K562 (cell line): ENCODE data around the gene CCDC148. TPM values are rescaled to one million over a fixed set of nuclear protein-coding genes. Genes with fewer than 3 reads are reported as not detected.

Source experiments
- ATAC-seq: fragments of 200-7000 bp; cut with Tn5 transposase; 3 replicates; pipeline ENCODE4 v1.9.1; 2020; ENCODE audit warnings: moderate library complexity
- BruUV-seq: library from RNA; stranded (reverse); fragments of 400-500 nt; replicated peaks from 2 replicates; lab custom pipeline; 2021; lab: Mats Ljungman, UMichigan
- CTCF ChIA-PET: fragments of 300-600 bp; formaldehyde crosslinking; extraction: SDS; loops from one replicate; lab custom pipeline; 2021; ENCODE audit warnings: low intra/inter-chr PET ratio; lab: Yijun Ruan, JAX
- POLR2A ChIA-PET: fragments of 300-600, 350-650 bp; sonication (Branson Sonifier 250); formaldehyde crosslinking; extraction: SDS; loops from one replicate; lab custom pipeline; 2021; ENCODE audit warnings: antibody characterized with exemption, inconsistent platforms; lab: Yijun Ruan, JAX
- DNase-seq, 4 experiments: peaks; one replicate each; pipeline versions ENCODE4 v3.0.0 to v3.0.0-alpha.2; 2011 to 2018; ENCODE audit warnings: low spot score in 3 of 4, mixed read lengths in 3 of 4; ENCODE audit errors: extremely low read depth in 1 of 4
- FAIRE-seq: peaks from 2 replicates; lab custom pipeline; 2011; peaks lifted over from hg19 to GRCh38; lab: Jason Lieb, UNC
- H2AFZ ChIP-seq: 2 replicates; pipeline ENCODE4 v1.6.0; 2011; ENCODE audit warnings: low read depth, low read length, control low read depth, inconsistent platforms
- H3K27ac ChIP-seq: fragments of 200-600 bp; 3 replicates; pipeline ENCODE4 v1.8.0; 2011; ENCODE audit warnings: low read depth, mild to moderate bottlenecking, control low read depth, inconsistent platforms, low read length, moderate library complexity, mixed read lengths; ENCODE audit errors: extremely low read depth
- H3K27me3 ChIP-seq, 2 experiments: fragments of 300-600 bp in 1 of 2; 2 replicates in 1 of 2; 3 replicates in 1 of 2; pipeline versions ENCODE4 v1.6.0 to v1.8.0; 2011; ENCODE audit warnings: inconsistent platforms in 2 of 2, low read length in 2 of 2, mild to moderate bottlenecking in 1 of 2, mixed read lengths in 1 of 2, moderate library complexity in 1 of 2; ENCODE audit not compliant: control insufficient read depth in 2 of 2, insufficient read depth in 2 of 2
- H3K36me3 ChIP-seq: fragments of 300-600 bp; 3 replicates; pipeline ENCODE4 v1.8.0; 2011; ENCODE audit warnings: mild to moderate bottlenecking, low read length, inconsistent platforms; ENCODE audit not compliant: control insufficient read depth, insufficient read depth
- H3K4me1 ChIP-seq, 2 experiments: fragments of 200-600 bp in 1 of 2; replicated peaks in 1 of 2; 2 replicates in 1 of 2; 3 replicates in 1 of 2; pipeline versions ENCODE4 v1.5.1 to v1.8.0; 2011; ENCODE audit warnings: inconsistent platforms in 2 of 2, low read length in 2 of 2, mild to moderate bottlenecking in 1 of 2, mixed read lengths in 1 of 2, moderate library complexity in 1 of 2; ENCODE audit not compliant: control insufficient read depth in 2 of 2, insufficient read depth in 2 of 2
- H3K4me2 ChIP-seq: 2 replicates; pipeline ENCODE4 v1.6.1; 2011; ENCODE audit warnings: low read length, control low read depth, inconsistent platforms, mixed read lengths; ENCODE audit not compliant: insufficient read depth
- H3K4me3 ChIP-seq: fragments of 200-600 bp; sonication (generic), shearing (Covaris generic); 2 replicates; pipeline ENCODE4 v1.5.1; 2016; ENCODE audit warnings: control low read depth, inconsistent platforms
- H3K79me2 ChIP-seq: fragments of 200-600 bp; 3 replicates; pipeline ENCODE4 v1.8.0; 2011; ENCODE audit warnings: low read length, inconsistent platforms; ENCODE audit not compliant: control insufficient read depth, insufficient read depth
- H3K9ac ChIP-seq, 2 experiments: 2 replicates each; pipeline versions ENCODE4 v1.6.0 to v1.6.1; 2011; ENCODE audit warnings: low read depth in 2 of 2, low read length in 2 of 2, control low read depth in 1 of 2, inconsistent platforms in 1 of 2, mild to moderate bottlenecking in 1 of 2, mixed read lengths in 1 of 2; ENCODE audit not compliant: insufficient read depth in 1 of 2
- H3K9me1 ChIP-seq: one replicate; pipeline ENCODE4 v1.6.0; 2011; ENCODE audit warnings: inconsistent platforms, mild to moderate bottlenecking, low read length, moderate library complexity; ENCODE audit not compliant: control insufficient read depth, insufficient read depth
- H3K9me3 ChIP-seq: replicated peaks from 2 replicates; pipeline ENCODE4 v1.5.1; 2011; ENCODE audit warnings: low read depth, low read length, inconsistent platforms; ENCODE audit not compliant: control insufficient read depth, insufficient read depth
- H4K20me1 ChIP-seq: replicated peaks from 2 replicates; pipeline ENCODE4 v1.6.1; 2011; ENCODE audit warnings: low read length, inconsistent platforms, mixed read lengths; ENCODE audit not compliant: control insufficient read depth, insufficient read depth
- ATF3 ChIP-seq, 2 experiments: fragments of 450-650 bp in 1 of 2; sonication (generic) in 1 of 2; formaldehyde crosslinking in 1 of 2; IDR thresholded peaks in 1 of 2; conservative IDR thresholded peaks in 1 of 2; 2 replicates each; pipeline versions ENCODE4 v1.6.1 to v1.8.1; 2016 to 2023; ENCODE audit warnings: mild to moderate bottlenecking in 2 of 2, moderate library complexity in 2 of 2, inconsistent platforms in 1 of 2, missing genetic modification reagents in 1 of 2
- BRCA1 ChIP-seq, 2 experiments: fragments of 450-650 bp in 1 of 2; sonication (generic) in 1 of 2; formaldehyde crosslinking in 1 of 2; IDR thresholded peaks; 2 replicates each; pipeline versions ENCODE4 v1.5.0 to v1.6.1; 2017 to 2020; ENCODE audit warnings: mild to moderate bottlenecking in 1 of 2, missing genetic modification reagents in 1 of 2
- C11orf30 ChIP-seq: fragments of 450-650 bp; IDR thresholded peaks from 2 replicates; pipeline ENCODE4 v1.6.1; 2016; ENCODE audit warnings: low read depth, mild to moderate bottlenecking
- CREM ChIP-seq: IDR thresholded peaks from 2 replicates; pipeline ENCODE4 v1.6.1; 2014; ENCODE audit warnings: antibody characterized with exemption, low read depth
- CXXC5 ChIP-seq: fragments of 250-450 bp; sonication (Bioruptor Pico); IDR thresholded peaks from 2 replicates; pipeline ENCODE4 v1.8.0; 2022; ENCODE audit warnings: inconsistent platforms, mild to moderate bottlenecking, moderate library complexity
- EGR1 ChIP-seq: fragments of 450-650 bp; conservative IDR thresholded peaks from 2 replicates; pipeline ENCODE4 v1.6.1; 2017; ENCODE audit warnings: mild to moderate bottlenecking
- GABPB1 ChIP-seq: sonication (generic); formaldehyde crosslinking; IDR thresholded peaks from 2 replicates; pipeline ENCODE4 v1.8.0; 2022; ENCODE audit warnings: mild to moderate bottlenecking, missing genetic modification reagents
- HEY1 ChIP-seq: fragments of 250-450 bp; sonication (Bioruptor Pico); IDR thresholded peaks from 2 replicates; pipeline ENCODE4 v1.5.0; 2020; ENCODE audit warnings: mild to moderate bottlenecking, moderate library complexity, borderline replicate concordance
- MAFG ChIP-seq: fragments of 450-650 bp; conservative IDR thresholded peaks from 2 replicates; pipeline ENCODE4 v1.6.1; 2016; ENCODE audit warnings: missing genetic modification characterization, missing compliant biosample characterization
- NCOA6 ChIP-seq: fragments of 450-650 bp; IDR thresholded peaks from 2 replicates; pipeline ENCODE4 v1.6.1; 2017; ENCODE audit warnings: mild to moderate bottlenecking
- NR3C1 ChIP-seq: sonication (generic); formaldehyde crosslinking; IDR thresholded peaks from 2 replicates; pipeline ENCODE4 v1.8.1; 2022; ENCODE audit warnings: missing genetic modification reagents
- SPI1 ChIP-seq: IDR thresholded peaks from 2 replicates; pipeline ENCODE4 v1.6.1; 2011; ENCODE audit warnings: low read depth, low read length, control low read depth, borderline replicate concordance
- ZEB2 ChIP-seq: fragments of 450-650 bp; IDR thresholded peaks from 2 replicates; pipeline ENCODE4 v1.6.1; 2016
- ZFP1 ChIP-seq: fragments of 450-650 bp; formaldehyde crosslinking; IDR thresholded peaks from 2 replicates; pipeline ENCODE4 v1.4.0; 2020; ENCODE audit warnings: mild to moderate bottlenecking, mixed read lengths
- ZNF175 ChIP-seq: fragments of 200-800 bp; sonication (Bioruptor generic); IDR thresholded peaks from 2 replicates; pipeline ENCODE4 v1.6.1; 2016; ENCODE audit warnings: low read depth, mild to moderate bottlenecking, missing genetic modification characterization, missing compliant biosample characterization
- in situ Hi-C: fragments of 300-500 bp; cut with MboI; formaldehyde crosslinking; loops from 4 replicates; pipeline ENCODE4 v1.15.0; 2018; ENCODE audit warnings: inconsistent platforms, mixed read lengths
- intact Hi-C: fragments of 100-400 bp; cut with micrococcal nuclease; formaldehyde crosslinking; loops from 2 replicates; pipeline ENCODE4 v1.14.2; 2022
- polyA plus RNA-seq, 8 experiments: library from polyadenylated mRNA; depleted of rRNA in 4 of 8; stranded (reverse) in 5 of 8; unstranded in 3 of 8; fragments of >200 nt; fragmentation: Nextera tagmentation in 2 of 8; fragmentation: Illumina TruSeq in 1 of 8; extraction: Ambion mirVana in 2 of 8; extraction: Trizol in 1 of 8; gene quantifications; 2 replicates each; pipeline versions ENCODE4 v1.2.1 to v1.2.3, GENCODE V29; 2011 to 2014; ENCODE audit warnings: inconsistent platforms in 1 of 8, missing spikeins in 1 of 8
- total RNA-seq, 7 experiments: library from RNA; depleted of rRNA in 6 of 7; stranded (reverse); fragments of >200 nt in 6 of 7; fragmentation: Illumina TruSeq in 2 of 7; extraction: Trizol in 2 of 7; gene quantifications; 2 replicates each; pipeline versions ENCODE4 v1.2.1 to v1.2.3, GENCODE V29; 2011 to 2021; ENCODE audit warnings: low replicate concordance in 1 of 7
- TF ChIP-seq, protein P1 (sequence below): fragments of 450-650 bp; IDR thresholded peaks from 2 replicates; pipeline ENCODE4 v1.6.1; 2018; ENCODE audit warnings: mild to moderate bottlenecking, low read depth; ENCODE audit not compliant: partially characterized antibody
- TF ChIP-seq, protein P2 (sequence below): fragments of 200-400 bp; formaldehyde crosslinking; IDR thresholded peaks from 2 replicates; pipeline ENCODE4 v1.6.1; 2017; ENCODE audit warnings: mild to moderate bottlenecking, low read depth, low read length, moderate library complexity

CCDC148 gene
- total and polyA plus RNA-seq, 9 of the 15 experiments (the other 6 are each of a cell fraction or from before 2014, with no cell fraction given): 0.10 to 1.4 (median 0.65) TPM

GRCh38 chr2:158488442-158489216, 32.1 kb upstream of the CCDC148 start (continued):
- TF ChIP-seq NCOA6 (no peak), ZEB2 (peak; percentile 64; the same call in 1 of the 2 replicates), CXXC5 (CRISPR knock-in tag) (0 out of 2 replicates have a peak, but pooled peaks have one; percentile 5), SPI1 (no peak), ATF3 (IDR thresholded peaks at IDR 0.05) (peak; percentile 69), ATF3 (CRISPR knock-in tag; conservative IDR thresholded peaks at IDR 0.05) (no peak)
- TF ChIP-seq, protein P1, sequence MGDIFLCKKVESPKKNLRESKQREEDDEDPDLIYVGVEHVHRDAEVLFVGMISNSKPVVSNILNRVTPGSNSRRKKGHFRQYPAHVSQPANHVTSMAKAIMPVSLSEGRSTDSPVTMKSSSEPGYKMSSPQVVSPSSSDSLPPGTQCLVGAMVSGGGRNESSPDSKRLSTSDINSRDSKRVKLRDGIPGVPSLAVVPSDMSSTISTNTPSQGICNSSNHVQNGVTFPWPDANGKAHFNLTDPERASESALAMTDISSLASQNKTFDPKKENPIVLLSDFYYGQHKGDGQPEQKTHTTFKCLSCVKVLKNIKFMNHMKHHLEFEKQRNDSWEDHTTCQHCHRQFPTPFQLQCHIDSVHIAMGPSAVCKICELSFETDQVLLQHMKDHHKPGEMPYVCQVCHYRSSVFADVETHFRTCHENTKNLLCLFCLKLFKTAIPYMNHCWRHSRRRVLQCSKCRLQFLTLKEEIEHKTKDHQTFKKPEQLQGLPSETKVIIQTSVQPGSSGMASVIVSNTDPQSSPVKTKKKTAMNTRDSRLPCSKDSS: no peak
- TF ChIP-seq, all 486 proteins: peak for 8

GRCh38 chr2:158487419-158487818, 30.9 kb upstream of the CCDC148 start:
- H3K79me2 ChIP-seq: peaks cover 94% of the 10 kb centered on the region
- no peak for FAIRE-seq
- TF ChIP-seq ZFP1 (CRISPR knock-in tag): no peak
- TF ChIP-seq ZNF175: 0 out of 2 replicates have a peak, but pooled peaks have one; percentile 2
- no peak for TF ChIP-seq NR3C1 (CRISPR knock-in tag)
- no peak for TF ChIP-seq EGR1
- no peak for TF ChIP-seq CREM
- TF ChIP-seq MAFG (tag): peak; percentile 51; the same call in 1 of the 2 replicates
- TF ChIP-seq BRCA1 (IDR thresholded peaks at IDR 0.05): no peak
- no peak for TF ChIP-seq BRCA1 (CRISPR knock-in tag; IDR thresholded peaks at IDR 0.05)
- peak; percentile 63; the same call in 1 of the 2 replicates for TF ChIP-seq C11orf30
- no peak for TF ChIP-seq HEY1 (CRISPR knock-in tag)
- TF ChIP-seq GABPB1 (CRISPR knock-in tag): no peak
- TF ChIP-seq, protein P2, sequence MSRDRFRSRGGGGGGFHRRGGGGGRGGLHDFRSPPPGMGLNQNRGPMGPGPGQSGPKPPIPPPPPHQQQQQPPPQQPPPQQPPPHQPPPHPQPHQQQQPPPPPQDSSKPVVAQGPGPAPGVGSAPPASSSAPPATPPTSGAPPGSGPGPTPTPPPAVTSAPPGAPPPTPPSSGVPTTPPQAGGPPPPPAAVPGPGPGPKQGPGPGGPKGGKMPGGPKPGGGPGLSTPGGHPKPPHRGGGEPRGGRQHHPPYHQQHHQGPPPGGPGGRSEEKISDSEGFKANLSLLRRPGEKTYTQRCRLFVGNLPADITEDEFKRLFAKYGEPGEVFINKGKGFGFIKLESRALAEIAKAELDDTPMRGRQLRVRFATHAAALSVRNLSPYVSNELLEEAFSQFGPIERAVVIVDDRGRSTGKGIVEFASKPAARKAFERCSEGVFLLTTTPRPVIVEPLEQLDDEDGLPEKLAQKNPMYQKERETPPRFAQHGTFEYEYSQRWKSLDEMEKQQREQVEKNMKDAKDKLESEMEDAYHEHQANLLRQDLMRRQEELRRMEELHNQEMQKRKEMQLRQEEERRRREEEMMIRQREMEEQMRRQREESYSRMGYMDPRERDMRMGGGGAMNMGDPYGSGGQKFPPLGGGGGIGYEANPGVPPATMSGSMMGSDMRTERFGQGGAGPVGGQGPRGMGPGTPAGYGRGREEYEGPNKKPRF: no peak

More at GRCh38 chr2:158487419-158487818, 30.9 kb upstream of the CCDC148 start:
- ATAC-seq: no peak
- in situ Hi-C loops: no loop called here
- no TSS peak for BruUV-seq
- no peaks in the 10 kb centered on the region for H3K9me3 ChIP-seq
- no peak for DNase-seq
- no peak overlapping the region for H3K4me2 ChIP-seq
- H2AFZ ChIP-seq: no peak overlapping the region
- H3K27ac ChIP-seq: no peak overlapping the region
- peaks cover 10% of the 10 kb centered on the region for H4K20me1 ChIP-seq
- no peaks in the 10 kb centered on the region for H3K9me1 ChIP-seq
- H3K4me3 ChIP-seq: no peak overlapping the region
- H3K4me1 ChIP-seq: peaks cover 3 to 23% of the 10 kb centered on the region in 2 experiments; a peak in 2 of 5 replicates
- intact Hi-C loops: no loop called here
- ChIA-PET POLR2A (no interaction called here), CTCF (no interaction called here)
- no peak overlapping the region for H3K9ac ChIP-seq
- no peaks in the 10 kb centered on the region for H3K27me3 ChIP-seq
- H3K36me3 ChIP-seq: no peaks in the 10 kb centered on the region
